Measurements from ENCODE around the gene BRF1. TPM values are rescaled to one million over a fixed set of nuclear protein-coding genes. Genes with fewer than 3 reads are reported as not detected.
A peak's percentile ranks its signal among the peaks of the same experiment; 100 is the strongest.

BRF1 gene
- total and polyA plus RNA-seq, 2 of the 8 experiments (the other 6 are each of a cell fraction or from before 2014, with no cell fraction given): 7.7 to 18.3 TPM

DNA sequence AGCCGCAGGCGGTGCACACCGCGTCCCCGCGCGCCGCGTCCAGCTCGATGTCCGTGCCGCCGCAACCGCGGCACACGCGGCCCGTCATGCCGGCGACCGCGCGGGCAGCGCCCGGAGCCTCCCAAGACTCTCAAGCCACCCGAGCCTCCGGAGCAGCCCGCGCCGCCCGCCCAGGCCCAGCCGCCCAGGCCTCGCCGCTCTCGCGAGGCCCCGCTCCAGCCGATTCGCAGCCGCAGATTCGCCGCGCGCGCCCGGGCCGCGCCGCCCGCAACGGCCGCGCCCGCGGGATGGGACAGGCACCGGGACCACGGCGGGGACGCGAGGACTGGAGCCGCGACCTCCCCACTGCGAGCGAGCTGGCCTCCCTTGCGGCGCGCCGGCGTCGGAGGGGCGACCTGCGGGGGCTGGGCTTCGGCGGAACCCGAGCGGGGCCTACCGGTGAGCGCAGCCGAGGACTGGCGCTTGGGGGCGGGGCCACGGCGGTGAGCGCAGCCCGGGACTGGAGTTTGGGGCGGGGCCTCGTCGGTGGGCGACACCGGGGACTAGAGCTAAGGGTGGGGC, at the start of gene BRF1 (continued):
- TF ChIP-seq TAF1 (IDR thresholded peaks at IDR 0.05; ENCODE audit: low read depth, low read length) (peak; percentile 64), TEAD4 (IDR thresholded peaks at IDR 0.05; ENCODE audit: low read depth, low read length) (no peak), JUN (IDR thresholded peaks at IDR 0.05; ENCODE audit: low read depth, low read length) (no peak), KDM4A (IDR thresholded peaks at IDR 0.05; ENCODE audit: low read depth, low read length, severe bottlenecking) (peak; percentile 51), CHD2 (IDR thresholded peaks at IDR 0.05; ENCODE audit: low read length) (peak; percentile 89), CEBPB (IDR thresholded peaks at IDR 0.05; ENCODE audit: low read depth, low read length) (no peak), BRCA1 (IDR thresholded peaks at IDR 0.05; ENCODE audit: low read depth, low read length) (peak; percentile 69; the same call in 1 of the 2 replicates), SP1 (IDR thresholded peaks at IDR 0.05; ENCODE audit: low read depth, low read length) (no peak), FOSL1 (IDR thresholded peaks at IDR 0.05; ENCODE audit: insufficient read depth, low read depth, low read length) (no peak), POLR2A (IDR thresholded peaks at IDR 0.05; ENCODE audit: control extremely low read depth in 1 of 2, low read depth in 2 of 2, low read length in 2 of 2) (peak in 1 of 2 experiments; percentile 60; a peak in 1 of 3 replicates), GABPA (IDR thresholded peaks at IDR 0.05; ENCODE audit: borderline replicate concordance, insufficient read depth, low read length) (0 out of 2 replicates have a peak, but pooled peaks have one; percentile 12), TCF12 (IDR thresholded peaks at IDR 0.05; ENCODE audit: low read depth, low read length) (no peak), RBBP5 (IDR thresholded peaks at IDR 0.05; ENCODE audit: borderline replicate concordance, low read depth, low read length) (peak; percentile 86; the same call in 1 of the 2 replicates), RAD21 (IDR thresholded peaks at IDR 0.05 in 1 of 2, conservative IDR thresholded peaks at IDR 0.05 in 1 of 2; ENCODE audit: low read depth in 2 of 2, low read length in 2 of 2) (no peak), PHF8 (conservative IDR thresholded peaks at IDR 0.05; ENCODE audit: low read depth, low read length) (peak; percentile 83), HDAC2 (IDR thresholded peaks at IDR 0.05; ENCODE audit: borderline replicate concordance in 1 of 2, low read depth in 2 of 2, low read length in 2 of 2) (no peak), SIX5 (IDR thresholded peaks at IDR 0.05; ENCODE audit: low read depth, low read length) (no peak)
- TF ChIP-seq, protein P1, sequence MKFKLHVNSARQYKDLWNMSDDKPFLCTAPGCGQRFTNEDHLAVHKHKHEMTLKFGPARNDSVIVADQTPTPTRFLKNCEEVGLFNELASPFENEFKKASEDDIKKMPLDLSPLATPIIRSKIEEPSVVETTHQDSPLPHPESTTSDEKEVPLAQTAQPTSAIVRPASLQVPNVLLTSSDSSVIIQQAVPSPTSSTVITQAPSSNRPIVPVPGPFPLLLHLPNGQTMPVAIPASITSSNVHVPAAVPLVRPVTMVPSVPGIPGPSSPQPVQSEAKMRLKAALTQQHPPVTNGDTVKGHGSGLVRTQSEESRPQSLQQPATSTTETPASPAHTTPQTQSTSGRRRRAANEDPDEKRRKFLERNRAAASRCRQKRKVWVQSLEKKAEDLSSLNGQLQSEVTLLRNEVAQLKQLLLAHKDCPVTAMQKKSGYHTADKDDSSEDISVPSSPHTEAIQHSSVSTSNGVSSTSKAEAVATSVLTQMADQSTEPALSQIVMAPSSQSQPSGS (IDR thresholded peaks at IDR 0.05; ENCODE audit: low read length): no peak
- TF ChIP-seq, protein P2, sequence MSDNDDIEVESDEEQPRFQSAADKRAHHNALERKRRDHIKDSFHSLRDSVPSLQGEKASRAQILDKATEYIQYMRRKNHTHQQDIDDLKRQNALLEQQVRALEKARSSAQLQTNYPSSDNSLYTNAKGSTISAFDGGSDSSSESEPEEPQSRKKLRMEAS (IDR thresholded peaks at IDR 0.05): peak; percentile 13; the same call in 1 of the 2 replicates
- TF ChIP-seq, protein P3, sequence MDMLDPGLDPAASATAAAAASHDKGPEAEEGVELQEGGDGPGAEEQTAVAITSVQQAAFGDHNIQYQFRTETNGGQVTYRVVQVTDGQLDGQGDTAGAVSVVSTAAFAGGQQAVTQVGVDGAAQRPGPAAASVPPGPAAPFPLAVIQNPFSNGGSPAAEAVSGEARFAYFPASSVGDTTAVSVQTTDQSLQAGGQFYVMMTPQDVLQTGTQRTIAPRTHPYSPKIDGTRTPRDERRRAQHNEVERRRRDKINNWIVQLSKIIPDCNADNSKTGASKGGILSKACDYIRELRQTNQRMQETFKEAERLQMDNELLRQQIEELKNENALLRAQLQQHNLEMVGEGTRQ (IDR thresholded peaks at IDR 0.05; ENCODE audit: low read length): no peak
